ENCODE data around the gene KCNK15. TPM values are rescaled to one million over a fixed set of nuclear protein-coding genes. Genes with fewer than 3 reads are reported as not detected.

Gene KCNK15
- total RNA-seq, 4 donors from 2014 or later, result 0.26 to 4.4 (median 2.0) TPM

DNA sequence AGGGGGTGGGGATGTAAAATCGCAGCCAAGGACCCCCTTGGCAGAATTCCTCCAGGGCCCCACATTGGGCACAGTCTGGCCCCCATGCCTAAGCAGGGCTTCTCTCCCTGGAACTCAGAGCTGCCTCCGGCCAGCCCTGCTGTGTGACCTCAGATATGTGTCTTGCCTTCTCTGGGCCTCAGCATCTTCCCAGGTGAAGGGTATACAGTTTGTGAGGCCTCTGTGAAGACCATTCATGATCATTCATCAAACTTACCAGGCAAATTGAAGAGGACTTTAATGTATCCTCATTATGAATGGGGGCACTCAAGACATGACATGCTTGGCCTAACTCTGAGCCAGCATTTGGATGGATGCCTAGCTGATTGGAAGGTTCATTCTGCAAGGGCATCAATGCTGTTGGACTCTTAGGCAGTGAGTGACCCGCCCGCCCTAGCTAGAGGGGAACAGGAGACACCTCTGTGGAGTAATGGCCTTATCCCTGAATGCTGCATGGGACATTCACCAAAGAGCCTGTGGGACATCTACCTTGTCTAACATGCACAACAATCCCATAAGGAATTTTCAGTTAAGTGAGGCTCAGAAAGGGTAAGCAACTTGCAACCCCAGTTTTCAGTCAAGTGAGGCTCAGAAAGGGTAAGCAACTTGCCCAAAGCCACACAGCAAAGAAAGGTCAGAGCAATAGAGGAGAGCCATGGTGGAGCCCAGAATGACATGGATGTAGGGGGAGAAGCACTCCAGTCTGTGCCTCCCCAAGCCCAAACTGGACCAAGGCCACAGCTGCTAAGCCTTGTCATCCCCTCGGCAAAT is 30.0 kb upstream of the KCNK15 start:
- no peak for DNase-seq
- intact Hi-C loops (cut with DNase I; ENCODE audit: low total_unique reads), result no loop called here
- TF ChIP-seq, protein P1, sequence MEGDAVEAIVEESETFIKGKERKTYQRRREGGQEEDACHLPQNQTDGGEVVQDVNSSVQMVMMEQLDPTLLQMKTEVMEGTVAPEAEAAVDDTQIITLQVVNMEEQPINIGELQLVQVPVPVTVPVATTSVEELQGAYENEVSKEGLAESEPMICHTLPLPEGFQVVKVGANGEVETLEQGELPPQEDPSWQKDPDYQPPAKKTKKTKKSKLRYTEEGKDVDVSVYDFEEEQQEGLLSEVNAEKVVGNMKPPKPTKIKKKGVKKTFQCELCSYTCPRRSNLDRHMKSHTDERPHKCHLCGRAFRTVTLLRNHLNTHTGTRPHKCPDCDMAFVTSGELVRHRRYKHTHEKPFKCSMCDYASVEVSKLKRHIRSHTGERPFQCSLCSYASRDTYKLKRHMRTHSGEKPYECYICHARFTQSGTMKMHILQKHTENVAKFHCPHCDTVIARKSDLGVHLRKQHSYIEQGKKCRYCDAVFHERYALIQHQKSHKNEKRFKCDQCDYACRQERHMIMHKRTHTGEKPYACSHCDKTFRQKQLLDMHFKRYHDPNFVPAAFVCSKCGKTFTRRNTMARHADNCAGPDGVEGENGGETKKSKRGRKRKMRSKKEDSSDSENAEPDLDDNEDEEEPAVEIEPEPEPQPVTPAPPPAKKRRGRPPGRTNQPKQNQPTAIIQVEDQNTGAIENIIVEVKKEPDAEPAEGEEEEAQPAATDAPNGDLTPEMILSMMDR (IDR thresholded peaks at IDR 0.05), result no peak
- no peak for TF ChIP-seq POLR2A (IDR thresholded peaks at IDR 0.05)
- Histone ChIP-seq H3K36me3 (no peaks in the 10 kb centered on the region), H3K4me3 (peak overlapping the region; percentile 3 to 15), H3K4me1 (peaks cover 0 to 13% of the 10 kb centered on the region in 2 donors), H3K27ac (peak overlapping the region; percentile 41 to 64), H3K9me3 (no peaks in the 10 kb centered on the region), H3K27me3 (no peaks in the 10 kb centered on the region)

DNA sequence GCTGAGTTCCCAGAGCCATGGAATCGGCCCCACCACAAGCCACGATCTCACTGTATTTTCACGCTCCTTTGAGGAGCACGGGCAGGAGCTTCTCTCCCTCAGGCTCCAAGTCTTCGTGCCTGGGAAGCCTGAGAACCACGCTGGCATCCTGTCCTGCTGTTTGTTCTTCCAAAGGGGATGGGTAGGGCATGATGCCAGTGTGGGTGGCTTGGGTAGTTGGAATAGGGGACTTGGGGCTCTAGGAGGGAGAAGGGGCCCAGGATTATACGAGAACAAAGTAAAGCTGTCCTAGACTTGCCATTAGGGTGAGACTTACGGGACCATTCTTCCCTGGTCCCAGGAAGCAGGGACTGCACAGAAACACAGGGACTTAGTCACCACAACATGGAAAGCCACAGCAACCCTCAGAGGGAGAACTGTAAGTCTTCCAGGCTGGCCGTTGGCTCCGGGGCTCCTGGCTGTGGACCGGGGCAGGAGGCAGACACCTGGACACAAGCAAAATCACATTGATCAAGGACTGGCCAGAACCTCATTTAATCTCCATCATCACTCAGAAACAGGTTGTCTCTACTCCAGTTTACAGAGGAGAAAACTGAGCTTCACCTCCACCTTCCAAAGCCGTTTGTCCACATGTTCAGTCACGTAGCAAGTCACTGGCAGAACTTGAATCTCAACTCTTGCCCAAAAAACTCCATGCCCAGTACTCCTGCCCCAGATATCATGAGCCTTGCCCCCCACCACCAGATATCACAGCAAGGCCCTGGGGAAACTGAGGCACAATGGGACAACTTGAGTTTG is 29.2 kb upstream of the KCNK15 start:
- TF ChIP-seq, protein P1 (IDR thresholded peaks at IDR 0.05), result no peak
- TF ChIP-seq POLR2A (IDR thresholded peaks at IDR 0.05), result no peak
- Histone ChIP-seq H3K36me3 (no peaks in the 10 kb centered on the region), H3K27ac (peak overlapping the region; percentile 41 to 64), H3K9me3 (no peaks in the 10 kb centered on the region), H3K4me1 (peaks cover 0 to 15% of the 10 kb centered on the region in 2 donors), H3K4me3 (no peak overlapping the region), H3K27me3 (no peaks in the 10 kb centered on the region)
- intact Hi-C loops (cut with DNase I; ENCODE audit: low total_unique reads), result no loop called here
- no peak for DNase-seq

DNA sequence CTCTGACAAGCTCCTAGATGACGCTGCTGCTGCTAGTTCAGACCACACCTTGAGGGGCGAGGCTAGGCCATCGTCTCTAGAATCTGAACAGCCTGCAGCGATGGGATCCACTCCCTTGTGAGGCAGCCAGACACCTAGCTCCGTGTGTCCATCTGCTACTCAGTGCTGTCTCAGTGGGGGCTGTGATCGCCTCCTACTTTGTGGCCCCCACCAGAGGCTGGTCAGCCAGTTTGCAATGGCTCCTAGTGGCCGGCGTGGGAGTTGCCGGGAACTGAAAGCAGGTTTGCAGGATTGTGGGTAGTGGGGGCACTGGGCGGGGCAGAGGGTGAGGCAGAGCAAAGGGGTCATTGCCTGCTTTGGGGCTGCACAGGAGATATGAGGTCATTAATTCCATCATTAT is 27.7 kb upstream of the KCNK15 start:
- no peak for TF ChIP-seq POLR2A (IDR thresholded peaks at IDR 0.05)
- TF ChIP-seq, protein P1 (IDR thresholded peaks at IDR 0.05), result no peak
- no peaks in the 10 kb centered on the region for H3K27me3 ChIP-seq
- no peak for DNase-seq
- no peak overlapping the region for H3K27ac ChIP-seq
- H3K4me3 ChIP-seq, result no peak overlapping the region
- no peaks in the 10 kb centered on the region for H3K36me3 ChIP-seq
- intact Hi-C loops (cut with DNase I; ENCODE audit: low total_unique reads), result no loop called here
- no peaks in the 10 kb centered on the region for H3K9me3 ChIP-seq
- H3K4me1 ChIP-seq, result peaks cover 0 to 15% of the 10 kb centered on the region in 2 donors

DNA sequence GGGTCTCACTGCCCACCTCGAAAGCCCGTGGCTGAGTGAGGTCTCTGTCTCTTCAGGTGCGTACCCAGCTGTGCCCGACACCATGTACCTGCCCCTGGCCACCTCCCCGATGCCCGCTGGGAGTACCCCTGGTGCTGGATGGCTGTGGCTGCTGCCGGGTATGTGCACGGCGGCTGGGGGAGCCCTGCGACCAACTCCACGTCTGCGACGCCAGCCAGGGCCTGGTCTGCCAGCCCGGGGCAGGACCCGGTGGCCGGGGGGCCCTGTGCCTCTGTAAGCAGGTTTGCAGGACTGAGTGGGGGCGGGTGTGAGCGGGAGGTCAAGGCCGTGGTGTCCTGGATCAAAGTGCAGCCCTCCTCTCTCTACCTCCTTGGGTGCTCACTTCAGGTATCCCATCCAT is 25.8 kb upstream of the KCNK15 start:
- no peak for DNase-seq
- H3K4me1 ChIP-seq, result peaks cover 0 to 10% of the 10 kb centered on the region in 2 donors

More for the DNA sequence above, 25.8 kb upstream of the KCNK15 start:
- H3K36me3 ChIP-seq, result no peaks in the 10 kb centered on the region
- TF ChIP-seq, protein P1 (IDR thresholded peaks at IDR 0.05), result no peak
- TF ChIP-seq POLR2A (IDR thresholded peaks at IDR 0.05), result no peak
- no peaks in the 10 kb centered on the region for H3K9me3 ChIP-seq
- intact Hi-C loops (cut with DNase I; ENCODE audit: low total_unique reads), result no loop called here
- H3K27ac ChIP-seq, result peak overlapping the region; percentile 53 to 68
- no peak overlapping the region for H3K4me3 ChIP-seq
- H3K27me3 ChIP-seq, result no peaks in the 10 kb centered on the region
